ENCODE data around the gene HAUS8.
"Not testable (repeated sequence)": the region's sequence is repeated elsewhere in the genome, so short reads cannot be mapped to it uniquely, and the experiment has no call there.

The HAUS8 gene, protein sequence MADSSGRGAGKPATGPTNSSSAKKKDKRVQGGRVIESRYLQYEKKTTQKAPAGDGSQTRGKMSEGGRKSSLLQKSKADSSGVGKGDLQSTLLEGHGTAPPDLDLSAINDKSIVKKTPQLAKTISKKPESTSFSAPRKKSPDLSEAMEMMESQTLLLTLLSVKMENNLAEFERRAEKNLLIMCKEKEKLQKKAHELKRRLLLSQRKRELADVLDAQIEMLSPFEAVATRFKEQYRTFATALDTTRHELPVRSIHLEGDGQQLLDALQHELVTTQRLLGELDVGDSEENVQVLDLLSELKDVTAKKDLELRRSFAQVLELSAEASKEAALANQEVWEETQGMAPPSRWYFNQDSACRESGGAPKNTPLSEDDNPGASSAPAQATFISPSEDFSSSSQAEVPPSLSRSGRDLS

DNA sequence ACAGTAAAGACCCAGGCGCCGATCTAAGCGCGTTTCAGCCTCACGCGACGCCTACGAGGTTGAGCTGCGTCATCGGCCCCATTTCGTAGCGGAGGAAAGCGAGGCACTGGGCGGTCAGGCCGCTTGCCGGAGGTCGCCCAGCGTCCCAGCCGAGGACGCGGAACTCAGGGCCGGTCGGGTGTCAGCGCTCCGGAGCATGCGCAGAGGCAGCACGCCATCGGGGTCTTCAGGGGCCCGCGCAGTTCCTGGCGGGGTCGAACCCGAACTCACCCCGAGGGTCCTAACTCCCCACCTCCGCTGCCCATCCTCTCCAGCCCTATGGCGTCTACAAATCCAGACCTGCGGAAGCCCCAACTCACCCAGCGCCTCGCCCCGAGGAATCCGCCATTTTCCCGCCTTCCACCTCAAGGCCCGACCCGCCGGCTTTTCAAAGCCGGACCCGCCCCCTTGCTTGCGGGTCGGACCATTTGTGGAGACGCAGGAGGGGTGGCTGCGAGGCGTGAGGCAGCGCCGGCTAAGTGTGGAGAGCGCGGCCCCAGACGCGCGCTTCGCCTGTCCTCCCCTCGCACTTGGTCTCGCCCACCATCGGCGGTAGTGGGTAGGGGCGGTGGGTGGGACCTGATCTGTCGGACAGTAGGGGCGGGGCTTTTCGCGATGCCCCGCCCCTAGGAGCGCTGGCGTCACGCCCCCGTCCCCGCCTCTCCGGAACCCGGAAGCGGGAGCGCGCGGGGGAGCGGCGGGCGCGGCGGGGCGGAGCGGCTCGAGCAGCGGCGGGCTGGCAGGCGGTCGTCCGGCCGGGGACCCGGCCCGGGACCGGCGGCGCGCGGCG, at the start of gene HAUS8, which contains the start of gene MYO9B:
HAUS8 (minus strand) TSS at position 418 of the 829 bp plus-strand sequence; CDS start at position 388, 30 bp downstream.
MYO9B (plus strand) TSS at position 743 of the 829 bp plus-strand sequence. CDS start 25,941 bp downstream, outside the sequence.
- peak; percentile 99 for DNase-seq

DNA sequence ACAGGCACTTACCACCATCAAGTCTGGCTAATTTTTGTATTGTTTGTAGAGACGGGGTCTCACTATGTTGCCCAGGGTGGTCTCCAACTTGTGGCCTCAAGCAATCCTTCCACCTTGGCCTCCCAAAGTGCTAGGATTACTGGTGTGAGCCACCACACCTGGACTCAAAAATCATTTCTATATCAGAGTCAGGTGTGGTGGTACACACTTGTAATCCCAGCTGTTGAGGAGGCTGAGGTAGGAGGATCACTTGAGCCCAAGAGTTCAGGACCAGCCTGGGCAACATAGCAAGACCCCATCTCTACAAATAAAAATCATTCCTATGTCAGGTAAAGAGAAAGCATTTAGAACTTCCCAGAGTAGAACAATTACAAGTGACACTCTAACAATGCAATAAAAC, 48.8 kb upstream of the HAUS8 start:
- DNase-seq, result no peak

- DNase-seq, result no peak
Measured at GRCh38 chr19:17123041-17123440, 47.8 kb upstream of the HAUS8 start.

DNA sequence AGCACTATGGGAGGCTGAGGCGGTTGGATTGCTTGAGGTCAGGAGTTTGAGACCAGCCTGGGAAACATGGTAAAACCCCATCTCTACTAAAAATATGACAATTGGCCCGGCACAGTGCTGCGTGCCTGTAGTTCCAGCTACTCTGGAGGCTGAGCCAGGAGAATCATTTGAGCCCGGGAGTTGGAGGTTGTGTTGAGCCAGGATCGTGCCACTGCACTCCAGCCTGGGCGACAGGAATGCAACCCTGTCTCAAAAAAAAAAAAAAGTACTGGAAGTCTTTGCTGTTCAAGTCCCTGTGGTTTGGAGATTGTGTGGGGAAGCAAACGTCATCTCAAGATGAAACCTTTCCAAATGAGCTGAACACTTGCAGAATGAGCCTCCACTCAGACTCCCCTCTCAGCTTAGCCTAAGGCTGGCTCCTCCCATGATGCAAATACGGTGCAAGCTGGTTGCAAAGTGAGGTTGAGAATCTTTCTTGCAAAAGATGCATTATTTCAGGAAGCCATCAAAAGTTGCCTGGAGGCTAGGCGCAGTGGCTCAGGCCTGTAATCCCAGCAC, 46.6 kb upstream of the HAUS8 start:
- no peak for DNase-seq

DNA sequence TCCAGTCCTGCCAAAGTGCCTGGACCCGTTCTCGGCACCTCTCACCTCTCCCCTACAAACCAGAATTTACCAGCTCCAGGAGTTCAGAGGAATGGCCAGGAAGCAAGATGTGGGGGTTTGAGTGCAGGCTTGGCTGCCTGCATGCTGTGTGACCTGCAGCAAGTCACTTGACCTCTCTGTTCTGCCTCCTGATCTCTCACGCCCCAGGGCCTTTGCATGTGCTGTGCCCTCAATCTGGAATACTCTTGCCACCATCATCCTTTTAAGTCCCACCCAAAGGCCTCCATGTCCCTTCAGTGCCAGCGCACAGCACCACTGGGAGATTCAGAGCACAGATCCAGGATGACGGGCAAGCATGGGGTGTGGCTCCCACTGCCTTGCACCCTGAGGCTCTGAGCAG, 43.7 kb upstream of the HAUS8 start:
- DNase-seq, result no peak

GRCh38 chr19:17116996-17117702, 41.9 kb upstream of the HAUS8 start:
- DNase-seq, result no peak

- no peak for DNase-seq
Measured at GRCh38 chr19:17114414-17114831, 39.2 kb upstream of the HAUS8 start.

- no peak for DNase-seq
Measured at GRCh38 chr19:17113127-17113785, 38.0 kb upstream of the HAUS8 start.

DNA sequence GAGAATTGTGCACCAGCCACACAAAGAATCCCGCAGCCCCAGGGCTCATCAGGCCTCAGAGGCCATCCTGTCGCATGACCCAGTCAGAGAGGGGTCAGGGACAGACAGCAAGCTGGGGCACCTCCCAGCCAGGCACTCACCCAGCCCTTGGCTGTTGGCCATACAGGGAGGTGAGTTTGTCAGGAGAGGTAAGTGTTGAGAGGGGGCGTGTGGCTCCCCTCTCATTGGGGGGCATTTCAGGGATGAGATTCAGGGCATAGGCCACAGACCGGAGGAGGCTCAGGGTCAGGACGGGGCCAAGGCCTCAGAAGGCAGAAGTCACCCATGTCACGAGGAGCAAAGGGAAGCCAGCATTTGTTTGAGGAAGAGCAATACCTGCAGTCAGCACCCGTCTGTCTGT, 37.4 kb upstream of the HAUS8 start:
- DNase-seq, result no peak

DNA sequence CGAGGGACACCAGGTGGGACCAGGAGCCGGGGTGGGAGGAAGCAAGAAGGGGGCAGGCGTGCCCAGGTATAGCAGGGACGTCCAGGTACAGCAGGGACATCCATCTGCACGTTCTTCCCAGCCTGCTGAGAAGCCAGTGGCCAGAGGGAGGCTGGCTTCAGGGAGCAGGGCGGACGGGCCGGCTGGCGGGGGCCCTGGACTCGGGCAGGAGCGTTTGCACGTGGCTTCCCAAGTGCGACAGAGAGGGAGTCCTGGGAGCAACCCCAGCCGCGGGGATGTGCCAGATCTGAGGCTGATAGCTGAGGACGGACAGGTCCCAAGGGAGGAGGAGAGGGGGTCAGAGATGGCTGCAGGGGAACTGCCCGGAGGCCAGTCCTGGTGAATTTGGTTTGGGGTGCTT, 37.0 kb upstream of the HAUS8 start:
- DNase-seq, result no peak

DNA sequence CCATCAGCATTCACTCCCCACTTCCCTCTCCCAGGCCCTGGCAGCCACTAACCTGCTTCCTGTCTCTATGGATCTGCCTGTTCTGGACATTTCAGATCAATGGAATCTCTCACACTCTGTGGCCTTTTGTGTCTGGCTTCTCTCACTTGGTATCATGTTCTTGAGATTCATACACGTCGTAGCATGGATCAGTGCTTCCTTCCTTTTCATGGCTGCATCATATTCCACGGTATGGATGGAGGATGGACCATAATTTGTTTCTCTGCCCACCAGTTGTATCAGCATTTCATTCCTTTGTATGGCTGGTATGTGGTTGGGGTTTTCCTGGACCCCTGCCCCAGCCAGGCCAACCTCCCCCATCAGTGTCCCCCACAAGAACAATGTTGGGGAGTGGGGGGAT, 36.5 kb upstream of the HAUS8 start:
- no peak for DNase-seq

- DNase-seq, result no peak
Measured at GRCh38 chr19:17110599-17110966, 35.3 kb upstream of the HAUS8 start.

- no peak for DNase-seq
Measured at GRCh38 chr19:17109962-17110598, 34.8 kb upstream of the HAUS8 start.

GRCh38 chr19:17109300-17109699, 34.0 kb upstream of the HAUS8 start:
- no peak for DNase-seq

DNA sequence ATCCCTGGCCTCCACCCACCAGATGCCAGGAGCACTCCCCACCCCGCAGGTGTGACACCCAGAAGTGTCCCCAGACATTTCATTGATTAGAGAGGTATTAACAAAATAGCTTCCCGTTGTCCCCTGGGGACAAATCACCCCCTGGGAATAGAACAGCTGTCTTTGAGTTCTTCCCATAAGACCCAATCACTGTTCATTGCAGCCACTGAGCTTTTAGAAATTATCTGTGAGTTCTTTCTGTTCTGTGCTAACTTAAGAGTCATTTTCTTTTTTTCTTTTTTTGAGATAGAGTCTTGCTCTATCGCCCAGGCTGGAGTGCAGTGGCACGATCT, 33.2 kb upstream of the HAUS8 start:
- no peak for DNase-seq

DNA sequence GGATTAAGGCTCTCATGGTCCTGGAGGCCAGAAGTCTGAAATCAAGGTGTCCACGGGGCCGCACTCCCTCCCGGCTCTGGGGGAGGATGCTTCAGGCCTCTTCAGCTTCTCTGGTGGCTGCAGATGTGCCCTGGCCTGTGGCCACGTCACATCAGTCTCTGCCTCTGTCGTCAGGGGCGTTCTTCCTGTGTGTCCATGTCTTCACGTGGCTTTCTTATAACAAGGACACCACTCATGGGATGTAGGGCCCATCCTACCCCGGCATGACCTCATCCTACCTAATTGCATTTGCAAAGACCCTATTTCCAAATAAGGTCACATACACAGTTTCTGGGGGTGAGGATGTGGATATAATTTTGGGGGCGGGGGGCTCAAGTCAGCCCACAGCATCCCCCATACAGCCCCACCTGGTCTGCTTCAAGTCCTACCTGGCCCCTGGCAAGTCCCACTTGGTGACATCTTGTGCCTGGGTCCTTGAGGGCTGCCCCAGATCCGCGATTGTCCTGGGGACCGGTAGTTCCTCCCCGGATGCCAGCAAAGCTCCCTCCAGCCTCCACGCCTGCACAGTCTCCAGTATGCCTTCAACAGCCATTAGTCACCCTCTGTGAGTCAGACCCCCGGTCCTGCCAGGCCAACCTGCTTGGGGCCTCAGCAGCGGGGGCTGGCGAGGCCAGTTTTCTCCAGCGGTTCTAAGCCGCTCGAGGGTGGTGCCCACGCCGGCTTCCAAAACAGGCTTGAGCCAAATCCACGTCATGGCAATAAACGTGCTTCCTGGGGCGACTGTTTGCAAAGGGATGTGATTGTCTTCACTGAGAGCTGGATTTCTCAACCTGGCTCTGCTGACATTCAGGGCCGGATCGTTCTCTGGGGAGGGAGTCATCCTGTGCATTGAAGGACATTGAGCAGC, 32.5 kb upstream of the HAUS8 start:
- peak in 1 of 2 experiments; percentile 8 for DNase-seq

DNA sequence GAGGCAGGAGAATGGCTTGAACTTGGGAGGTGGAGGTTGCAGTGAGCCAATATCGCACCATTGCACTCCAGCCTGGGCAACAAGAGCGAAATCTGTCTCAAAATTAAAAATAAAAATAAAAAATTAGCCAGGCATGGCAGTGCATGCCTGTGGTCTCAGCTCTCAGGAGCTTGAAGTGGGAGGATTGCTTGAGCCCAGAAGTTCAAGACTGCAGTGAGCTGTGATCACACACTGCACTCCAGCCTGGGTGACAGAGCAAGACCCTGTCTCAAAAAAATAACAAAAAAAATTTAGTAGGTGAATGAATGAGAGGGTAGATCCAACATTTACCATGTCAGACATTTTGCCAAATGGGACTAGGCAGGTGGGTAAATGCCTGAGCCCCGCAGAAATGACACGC, 31.7 kb upstream of the HAUS8 start:
- DNase-seq, result not testable (repeated sequence)

GRCh38 chr19:17105556-17105955, 30.3 kb upstream of the HAUS8 start:
- no peak for DNase-seq

GRCh38 chr19:17104679-17105078, 29.4 kb upstream of the HAUS8 start:
- no peak for DNase-seq

DNA sequence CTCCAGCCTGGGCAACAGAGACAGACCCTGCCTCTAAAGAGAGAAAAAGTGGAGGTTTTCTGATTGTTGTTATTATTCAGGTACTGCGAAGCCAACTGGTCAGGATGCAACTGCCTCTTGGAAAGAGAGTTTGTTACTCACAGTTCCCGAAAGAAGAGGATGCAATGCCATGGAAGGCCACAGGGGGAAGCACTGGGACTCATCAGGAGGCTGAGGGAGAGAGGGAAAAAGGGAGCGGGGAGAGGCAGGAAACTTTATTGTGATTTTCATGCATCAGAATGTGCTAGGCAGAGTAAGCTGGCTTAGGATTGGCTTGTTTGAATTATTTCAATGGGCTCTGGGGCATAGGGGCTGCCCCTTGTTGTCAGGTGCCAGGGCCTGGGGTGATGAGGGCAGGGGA, 27.9 kb upstream of the HAUS8 start:
- peak; percentile 4 to 23 for DNase-seq
